Measurements from ENCODE around the gene ZNF45. TPM values are rescaled to one million over a fixed set of nuclear protein-coding genes. Genes with fewer than 3 reads are reported as not detected.

The ZNF45 gene
- polyA plus RNA-seq (2012; rRNA removed): 9.7 and 14.3 TPM in 2 replicates
- 10.6 and 11.7 TPM in 2 replicates for polyA plus RNA-seq (2012; cell fraction: cytosol; rRNA removed)
- polyA plus RNA-seq (2012; cell fraction: nucleus; rRNA removed): 13.2 and 27.7 TPM in 2 replicates

DNA sequence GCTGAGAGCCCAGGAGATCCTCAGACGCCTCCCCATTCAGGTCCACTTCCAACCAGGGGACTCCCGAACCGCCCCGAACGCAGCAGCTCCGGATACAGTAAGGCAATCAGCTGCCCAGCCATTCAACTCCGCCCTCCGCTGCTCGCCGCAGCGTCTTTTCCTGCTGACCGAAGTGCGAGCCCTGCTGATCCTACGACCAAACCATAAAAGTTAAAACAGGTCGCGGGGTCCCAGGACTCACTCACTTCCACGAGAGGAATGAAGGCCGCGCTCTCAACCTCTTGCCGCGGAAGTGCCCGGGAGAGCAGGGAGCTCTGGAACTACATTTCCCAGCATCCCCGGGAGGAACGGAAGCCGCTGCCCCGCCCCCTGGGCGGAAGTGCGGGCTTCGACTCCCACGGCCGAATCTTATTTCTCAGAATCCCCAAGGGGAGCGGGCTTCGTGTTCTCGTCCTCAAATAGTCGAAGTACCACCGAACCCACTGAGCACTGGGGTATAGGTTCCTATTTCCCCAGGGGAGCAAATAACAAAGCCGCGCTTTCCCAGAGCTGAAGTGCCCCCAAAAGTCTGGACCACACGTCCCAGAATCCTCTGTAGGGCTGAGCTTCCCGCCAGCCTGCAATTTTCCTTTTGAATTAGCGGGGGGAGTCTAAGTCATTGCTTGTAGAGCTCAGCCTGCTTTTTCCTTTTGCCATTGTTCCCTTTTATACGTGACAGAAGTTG, at the start of gene ZNF45:
Gene ZNF45 (minus strand): TSS at position 298 of the 724 bp plus-strand sequence. CDS start 13,097 bp downstream, outside the sequence.
- Histone ChIP-seq H3K4me3 (ENCODE audit: low read depth in 2 of 2, low read length in 1 of 2) (peak within 1 kb of the TSS; percentile 88 to 93), H3K27me3 (ENCODE audit: insufficient read depth) (no peaks in the 10 kb centered on the region), H3K4me2 (peak within 1 kb of the TSS; percentile 74), H3K27ac (ENCODE audit: low read depth in 2 of 2, low read length in 1 of 2) (peak within 1 kb of the TSS; percentile 88 to 90), H3K9me3 (peaks cover 5% of the 10 kb centered on the region; the same call in 1 of the 2 replicates), H3K9me2 (no peaks in the 10 kb centered on the region), H3K79me2 (ENCODE audit: insufficient read depth) (peaks cover 22% of the 10 kb centered on the region), H3F3A (replicated peaks; ENCODE audit: insufficient read depth) (peaks cover 17% of the 10 kb centered on the region), H4K20me1 (ENCODE audit: insufficient read depth) (no peaks in the 10 kb centered on the region), H3K9ac (peak within 1 kb of the TSS; percentile 82), H3K4me1 (ENCODE audit: control insufficient read depth in 1 of 2, insufficient read depth in 2 of 2, low read depth in 1 of 2, low read length in 1 of 2) (no peaks in the 10 kb centered on the region; a peak in 3 of 4 replicates), H3K36me3 (replicated peaks in 1 of 2; ENCODE audit: control insufficient read depth in 1 of 2, insufficient read depth in 2 of 2, low read length in 1 of 2) (peaks cover 29 to 32% of the 10 kb centered on the region in 2 experiments), H2AFZ (ENCODE audit: low read depth) (peak within 1 kb of the TSS; percentile 98)
- WGBS (ENCODE audit: low lambda C conversion rate): 2% methylated on average over 32 of the region's 42 CpGs
- peak; percentile 88 for DNase-seq
- peak; percentile 57; the same call in 1 of the 2 replicates for TF ChIP-seq SIN3A (IDR thresholded peaks at IDR 0.05; ENCODE audit: borderline replicate concordance, low read depth, low read length)
- no peak for TF ChIP-seq TEAD4 (IDR thresholded peaks at IDR 0.05; ENCODE audit: borderline replicate concordance, insufficient read depth)
- TF ChIP-seq CHD2 (IDR thresholded peaks at IDR 0.05; ENCODE audit: low read length, partially characterized antibody): peak; percentile 84
- peak; percentile 97 for TF ChIP-seq GABPA (IDR thresholded peaks at IDR 0.05; ENCODE audit: low read depth)
- 0 out of 2 replicates have a peak, but pooled peaks have one; percentile 2 for TF ChIP-seq PBX3 (IDR thresholded peaks at IDR 0.05)
- TF ChIP-seq RCOR1 (IDR thresholded peaks at IDR 0.05; ENCODE audit: low read length): peak; percentile 24; the same call in 1 of the 2 replicates
- TF ChIP-seq, protein P1, sequence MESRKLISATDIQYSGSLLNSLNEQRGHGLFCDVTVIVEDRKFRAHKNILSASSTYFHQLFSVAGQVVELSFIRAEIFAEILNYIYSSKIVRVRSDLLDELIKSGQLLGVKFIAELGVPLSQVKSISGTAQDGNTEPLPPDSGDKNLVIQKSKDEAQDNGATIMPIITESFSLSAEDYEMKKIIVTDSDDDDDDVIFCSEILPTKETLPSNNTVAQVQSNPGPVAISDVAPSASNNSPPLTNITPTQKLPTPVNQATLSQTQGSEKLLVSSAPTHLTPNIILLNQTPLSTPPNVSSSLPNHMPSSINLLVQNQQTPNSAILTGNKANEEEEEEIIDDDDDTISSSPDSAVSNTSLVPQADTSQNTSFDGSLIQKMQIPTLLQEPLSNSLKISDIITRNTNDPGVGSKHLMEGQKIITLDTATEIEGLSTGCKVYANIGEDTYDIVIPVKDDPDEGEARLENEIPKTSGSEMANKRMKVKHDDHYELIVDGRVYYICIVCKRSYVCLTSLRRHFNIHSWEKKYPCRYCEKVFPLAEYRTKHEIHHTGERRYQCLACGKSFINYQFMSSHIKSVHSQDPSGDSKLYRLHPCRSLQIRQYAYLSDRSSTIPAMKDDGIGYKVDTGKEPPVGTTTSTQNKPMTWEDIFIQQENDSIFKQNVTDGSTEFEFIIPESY (IDR thresholded peaks at IDR 0.05; ENCODE audit: borderline replicate concordance, low read depth): peak; percentile 12; the same call in 1 of the 2 replicates
- TF ChIP-seq, protein P2, sequence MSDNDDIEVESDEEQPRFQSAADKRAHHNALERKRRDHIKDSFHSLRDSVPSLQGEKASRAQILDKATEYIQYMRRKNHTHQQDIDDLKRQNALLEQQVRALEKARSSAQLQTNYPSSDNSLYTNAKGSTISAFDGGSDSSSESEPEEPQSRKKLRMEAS (IDR thresholded peaks at IDR 0.05; ENCODE audit: low read depth): peak; percentile 60; the same call in 1 of the 2 replicates
- TF ChIP-seq RAD21 (IDR thresholded peaks at IDR 0.05; ENCODE audit: low read length): no peak
- TF ChIP-seq, protein P3, sequence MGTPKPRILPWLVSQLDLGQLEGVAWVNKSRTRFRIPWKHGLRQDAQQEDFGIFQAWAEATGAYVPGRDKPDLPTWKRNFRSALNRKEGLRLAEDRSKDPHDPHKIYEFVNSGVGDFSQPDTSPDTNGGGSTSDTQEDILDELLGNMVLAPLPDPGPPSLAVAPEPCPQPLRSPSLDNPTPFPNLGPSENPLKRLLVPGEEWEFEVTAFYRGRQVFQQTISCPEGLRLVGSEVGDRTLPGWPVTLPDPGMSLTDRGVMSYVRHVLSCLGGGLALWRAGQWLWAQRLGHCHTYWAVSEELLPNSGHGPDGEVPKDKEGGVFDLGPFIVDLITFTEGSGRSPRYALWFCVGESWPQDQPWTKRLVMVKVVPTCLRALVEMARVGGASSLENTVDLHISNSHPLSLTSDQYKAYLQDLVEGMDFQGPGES (IDR thresholded peaks at IDR 0.05; ENCODE audit: low read depth, low read length): no peak
- TF ChIP-seq MXI1 (IDR thresholded peaks at IDR 0.05; ENCODE audit: low read depth, low read length): peak; percentile 44; the same call in 1 of the 2 replicates
- peak; percentile 90 for TF ChIP-seq ELF1 (IDR thresholded peaks at IDR 0.05)
- TF ChIP-seq, protein P4, sequence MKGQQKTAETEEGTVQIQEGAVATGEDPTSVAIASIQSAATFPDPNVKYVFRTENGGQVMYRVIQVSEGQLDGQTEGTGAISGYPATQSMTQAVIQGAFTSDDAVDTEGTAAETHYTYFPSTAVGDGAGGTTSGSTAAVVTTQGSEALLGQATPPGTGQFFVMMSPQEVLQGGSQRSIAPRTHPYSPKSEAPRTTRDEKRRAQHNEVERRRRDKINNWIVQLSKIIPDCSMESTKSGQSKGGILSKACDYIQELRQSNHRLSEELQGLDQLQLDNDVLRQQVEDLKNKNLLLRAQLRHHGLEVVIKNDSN (IDR thresholded peaks at IDR 0.05; ENCODE audit: borderline replicate concordance, low read depth): 0 out of 2 replicates have a peak, but pooled peaks have one; percentile 6
- TF ChIP-seq TCF12 (IDR thresholded peaks at IDR 0.05): peak; percentile 17; the same call in 1 of the 2 replicates
- peak; percentile 63 for TF ChIP-seq TAF1 (IDR thresholded peaks at IDR 0.05; ENCODE audit: borderline replicate concordance, low read depth, low read length)
- peak; percentile 91 for TF ChIP-seq POLR2AphosphoS5 (IDR thresholded peaks at IDR 0.05; ENCODE audit: low read depth, low read length)
- no peak for TF ChIP-seq FOXM1 (IDR thresholded peaks at IDR 0.05; ENCODE audit: low read depth)
- no peak for TF ChIP-seq SMC3 (IDR thresholded peaks at IDR 0.05; ENCODE audit: low read depth, low read length)
- no peak for TF ChIP-seq GATA2 (CRISPR knock-in tag; IDR thresholded peaks at IDR 0.05)
- POLR2A ChIA-PET: interaction anchor here (0.6 to 2.2 kb wide), 15 partner anchors 10 to 565 kb away, joined by 3 to 33 read pairs (median 4); partner anchors contain the start of genes ZNF180, ZNF221, ZNF227 and ZNF235
- CTCF ChIA-PET: interaction anchor here (1.2 kb wide), 2 partner anchors 11 to 16 kb away, joined by 3 to 5 read pairs; partner anchors contain the start of gene ZNF221

Data from SK-N-SH (cell line).